Endothelial cell of umbilical vein (primary cell): ENCODE results near the gene RNF25. TPM values are rescaled to one million over a fixed set of nuclear protein-coding genes. Genes with fewer than 3 reads are reported as not detected.

Source experiments
- BruUV-seq: library from RNA; stranded (reverse); fragments of 400-500 nt; replicated peaks from 2 replicates; lab custom pipeline; 2021; lab: Mats Ljungman, UMichigan
- CTCF ChIA-PET: fragments of 300-600, 350-600 bp; sonication (Branson Sonifier 250); formaldehyde crosslinking; loops from one replicate; lab custom pipeline; 2021; ENCODE audit warnings: antibody characterized with exemption, inconsistent platforms; lab: Charles Lee
- POLR2A ChIA-PET: fragments of 300-600, 350-600 bp; sonication (Branson Sonifier 250); formaldehyde crosslinking; loops from one replicate; lab custom pipeline; 2021; ENCODE audit warnings: antibody characterized with exemption, inconsistent platforms; lab: Charles Lee
- DNase-seq: peaks from one replicate; pipeline ENCODE4 v3.0.0-alpha.2; 2011; ENCODE audit warnings: low read depth, low spot score
- FAIRE-seq: peaks from 2 replicates; lab custom pipeline; 2011; peaks lifted over from hg19 to GRCh38; lab: Jason Lieb, UNC
- H2AFZ ChIP-seq: 2 replicates; pipeline ENCODE4 v1.6.0; 2012; ENCODE audit warnings: low read depth, low read length, control low read depth, inconsistent platforms
- H3K27ac ChIP-seq: 2 replicates; pipeline ENCODE4 v1.5.1; 2011; ENCODE audit warnings: low read depth, mild to moderate bottlenecking, control low read depth, low read length, moderate library complexity; ENCODE audit not compliant: insufficient read depth
- H3K27me3 ChIP-seq, 2 experiments: 2 replicates each; pipeline versions ENCODE4 v1.6.0 to v1.6.1; 2011; ENCODE audit warnings: low read length in 2 of 2, mixed read lengths in 1 of 2; ENCODE audit not compliant: control insufficient read depth in 2 of 2, insufficient read depth in 2 of 2
- H3K36me3 ChIP-seq, 2 experiments: 2 replicates in 1 of 2; 3 replicates in 1 of 2; pipeline ENCODE4 v1.5.1; 2011; ENCODE audit warnings: low read length in 2 of 2, mild to moderate bottlenecking in 1 of 2, moderate library complexity in 1 of 2; ENCODE audit not compliant: control insufficient read depth in 2 of 2, insufficient read depth in 2 of 2; ENCODE audit errors: extremely low read depth in 1 of 2
- H3K4me1 ChIP-seq: 3 replicates; pipeline ENCODE4 v1.5.1; 2011; ENCODE audit warnings: mild to moderate bottlenecking, low read length; ENCODE audit not compliant: control insufficient read depth, insufficient read depth; ENCODE audit errors: extremely low read depth
- H3K4me2 ChIP-seq: 2 replicates; pipeline ENCODE4 v1.6.1; 2011; ENCODE audit warnings: low read length, control low read depth, mixed read lengths; ENCODE audit not compliant: insufficient read depth
- H3K4me3 ChIP-seq, 3 experiments: fragments of 200-600 bp in 1 of 3; sonication (generic), shearing (Covaris generic) in 1 of 3; replicated peaks in 1 of 3; 2 replicates each; pipeline ENCODE4 v1.5.1; 2011 to 2016; ENCODE audit warnings: control low read depth in 3 of 3, low read length in 3 of 3, mild to moderate bottlenecking in 2 of 3, inconsistent platforms in 1 of 3, low read depth in 1 of 3, moderate library complexity in 1 of 3; ENCODE audit not compliant: insufficient read depth in 1 of 3
- H3K79me2 ChIP-seq: 2 replicates; pipeline ENCODE4 v1.6.0; 2012; ENCODE audit warnings: low read length, inconsistent platforms; ENCODE audit not compliant: control insufficient read depth, insufficient read depth
- H3K9ac ChIP-seq: replicated peaks from 2 replicates; pipeline ENCODE3; 2011; ENCODE audit warnings: low read length, control low read depth; ENCODE audit not compliant: insufficient read depth; ENCODE audit errors: extremely low read depth
- H3K9me1 ChIP-seq: replicated peaks from 3 replicates; pipeline ENCODE4 v1.6.0; 2011; ENCODE audit warnings: mild to moderate bottlenecking, low read length; ENCODE audit not compliant: control insufficient read depth, insufficient read depth; ENCODE audit errors: extremely low read depth
- H3K9me3 ChIP-seq: replicated peaks from 2 replicates; pipeline ENCODE4 v1.5.1; 2012; ENCODE audit warnings: low read length, inconsistent platforms; ENCODE audit not compliant: control insufficient read depth, insufficient read depth
- H4K20me1 ChIP-seq: replicated peaks from 2 replicates; pipeline ENCODE3; 2011; ENCODE audit warnings: mild to moderate bottlenecking, low read length; ENCODE audit not compliant: control insufficient read depth, insufficient read depth; ENCODE audit errors: extremely low read depth
- EZH2 ChIP-seq: IDR thresholded peaks from 2 replicates; pipeline ENCODE4 v1.6.1; 2012; ENCODE audit warnings: borderline replicate concordance, low read depth, mild to moderate bottlenecking, moderate library complexity, low read length, inconsistent platforms; ENCODE audit not compliant: severe bottlenecking
- FOS ChIP-seq: IDR thresholded peaks from 2 replicates; pipeline ENCODE4 v1.6.1; 2011; ENCODE audit warnings: mild to moderate bottlenecking, low read length, moderate library complexity, borderline replicate concordance; ENCODE audit not compliant: insufficient read depth
- GATA2 ChIP-seq: IDR thresholded peaks from 2 replicates; pipeline ENCODE4 v1.7.0; 2011; ENCODE audit warnings: low read depth, mild to moderate bottlenecking, moderate library complexity, mixed read lengths, low read length; ENCODE audit not compliant: insufficient read length, insufficient read depth
- JUN ChIP-seq: IDR thresholded peaks from 2 replicates; pipeline ENCODE4 v1.6.1; 2011; ENCODE audit warnings: borderline replicate concordance, low read depth; ENCODE audit not compliant: insufficient read length, insufficient read depth
- MYC ChIP-seq: IDR thresholded peaks from one replicate; pipeline ENCODE4 v1.6.1; 2011; ENCODE audit warnings: mild to moderate bottlenecking, low read depth, low read length
- POLR2A ChIP-seq: IDR thresholded peaks from 2 replicates; pipeline ENCODE4 v1.6.1; 2012; ENCODE audit warnings: low read depth, mild to moderate bottlenecking, control low read depth, low read length
- dilution Hi-C: fragments of 300-500 bp; cut with MboI; formaldehyde crosslinking; loops from one replicate; pipeline ENCODE4 v1.15.0; 2019; ENCODE audit warnings: low sequenced_read_pairs; ENCODE audit not compliant: extremely low pct_ligation_motif_present
- intact Hi-C: fragments of 100-400 bp; cut with micrococcal nuclease; formaldehyde crosslinking; loops from one replicate; pipeline ENCODE4 v1.10.0; 2022
- polyA plus RNA-seq, 4 experiments: library from polyadenylated mRNA; depleted of rRNA in 3 of 4; stranded (reverse) in 3 of 4; unstranded in 1 of 4; fragments of >200 nt; gene quantifications; 2 replicates each; pipeline versions ENCODE4 v1.2.1 to v1.2.3, GENCODE V29; 2011 to 2012; ENCODE audit warnings: missing spikeins in 1 of 4
- total RNA-seq: library from RNA; stranded (reverse); gene quantifications from 2 replicates; pipeline ENCODE4 v1.2.3, GENCODE V29; 2021
- TF ChIP-seq, protein P1 (sequence below), 2 donors: IDR thresholded peaks; 1 replicate in 1 of 2; 2 replicates in 1 of 2; pipeline ENCODE4 v1.5.1; 2011; ENCODE audit warnings: low read length in 2 of 2, mild to moderate bottlenecking in 2 of 2, moderate library complexity in 2 of 2, control low read depth in 1 of 2, inconsistent platforms in 1 of 2, low read depth in 1 of 2; ENCODE audit not compliant: insufficient read depth in 1 of 2; ENCODE audit errors: extremely low read depth in 1 of 2

RNF25 gene
- total and polyA plus RNA-seq, 2 donors (not counting 3 experiments of a cell fraction or from before 2014, with no cell fraction given): 38.2 to 61.1 TPM

DNA sequence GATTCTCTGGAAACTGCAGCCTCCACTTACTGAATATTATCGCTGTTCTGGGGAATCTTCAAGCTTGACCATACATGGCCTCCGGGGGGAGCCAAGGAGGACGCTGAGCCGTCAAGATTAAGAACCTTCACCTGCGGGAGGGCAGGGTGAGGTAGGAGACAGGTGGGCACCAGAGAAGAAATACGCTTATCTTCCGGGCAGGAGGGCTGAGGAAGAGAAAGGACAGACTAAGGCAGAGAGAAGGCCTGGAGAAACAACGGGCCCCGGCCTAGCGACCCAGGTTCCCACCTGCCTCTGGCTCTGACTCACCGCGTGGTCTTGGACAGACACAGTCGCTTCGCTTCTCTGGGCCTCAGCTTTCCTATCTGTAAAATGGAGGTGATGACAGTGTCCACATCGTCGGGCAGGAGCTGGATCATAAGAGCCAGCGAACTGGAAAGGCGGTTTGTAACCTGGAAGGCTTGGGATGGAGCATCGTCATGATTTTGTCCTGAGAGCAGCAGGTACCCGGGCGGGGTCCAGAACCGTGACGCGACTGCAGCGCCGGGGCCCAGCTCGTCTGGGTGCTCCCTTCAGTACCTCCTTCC lies 13.0 kb downstream of the RNF25 start:
- Histone ChIP-seq H3K4me3 (peak overlapping the region; percentile 74 to 95 (median 87)), H3K4me2 (peak overlapping the region; percentile 77), H3K4me1 (peaks cover 9% of the 10 kb centered on the region), H3K9ac (peak overlapping the region; percentile 56), H3K27me3 (no peaks in the 10 kb centered on the region), H4K20me1 (no peaks in the 10 kb centered on the region), H3K36me3 (peaks cover 22 to 23% of the 10 kb centered on the region in 2 experiments), H3K79me2 (peaks cover 34% of the 10 kb centered on the region), H3K9me1 (no peaks in the 10 kb centered on the region), H3K9me3 (no peaks in the 10 kb centered on the region), H2AFZ (peak overlapping the region; percentile 43), H3K27ac (peak overlapping the region; percentile 24)
- DNase-seq (peak; percentile 67), FAIRE-seq (peak; percentile 89)
- CTCF ChIA-PET: interaction anchor here (0.8 to 4.8 kb wide), 18 partner anchors 8 to 194 kb away, joined by 3 to 99 read pairs (median 5); partner anchors contain the start of genes CYP27A1, PLCD4, RNF25 and STK36
- dilution Hi-C loops (no loop called here), intact Hi-C loops (loop anchor here (1.0 kb wide), 4 partner anchors 14 to 189 kb away; partner anchors contain the start of genes RNF25 and STK36)
- POLR2A ChIA-PET: interaction anchor here (0.7 to 2.0 kb wide), 5 partner anchors 13 to 337 kb away, joined by 3 to 5 read pairs (median 4); partner anchors contain the start of genes PLCD4, RNF25 and STK36
- TSS peak; percentile 28 for BruUV-seq
- TF ChIP-seq POLR2A: peak; percentile 5
- peak; percentile 22 for TF ChIP-seq FOS
- TF ChIP-seq EZH2: no peak
- TF ChIP-seq, protein P1, sequence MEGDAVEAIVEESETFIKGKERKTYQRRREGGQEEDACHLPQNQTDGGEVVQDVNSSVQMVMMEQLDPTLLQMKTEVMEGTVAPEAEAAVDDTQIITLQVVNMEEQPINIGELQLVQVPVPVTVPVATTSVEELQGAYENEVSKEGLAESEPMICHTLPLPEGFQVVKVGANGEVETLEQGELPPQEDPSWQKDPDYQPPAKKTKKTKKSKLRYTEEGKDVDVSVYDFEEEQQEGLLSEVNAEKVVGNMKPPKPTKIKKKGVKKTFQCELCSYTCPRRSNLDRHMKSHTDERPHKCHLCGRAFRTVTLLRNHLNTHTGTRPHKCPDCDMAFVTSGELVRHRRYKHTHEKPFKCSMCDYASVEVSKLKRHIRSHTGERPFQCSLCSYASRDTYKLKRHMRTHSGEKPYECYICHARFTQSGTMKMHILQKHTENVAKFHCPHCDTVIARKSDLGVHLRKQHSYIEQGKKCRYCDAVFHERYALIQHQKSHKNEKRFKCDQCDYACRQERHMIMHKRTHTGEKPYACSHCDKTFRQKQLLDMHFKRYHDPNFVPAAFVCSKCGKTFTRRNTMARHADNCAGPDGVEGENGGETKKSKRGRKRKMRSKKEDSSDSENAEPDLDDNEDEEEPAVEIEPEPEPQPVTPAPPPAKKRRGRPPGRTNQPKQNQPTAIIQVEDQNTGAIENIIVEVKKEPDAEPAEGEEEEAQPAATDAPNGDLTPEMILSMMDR (IDR thresholded peaks at IDR 0.05; ENCODE audit: extremely low read depth in 1 of 2, insufficient read depth in 1 of 2, low read depth in 1 of 2, low read length in 2 of 2): peak; percentile 47 to 60

DNA sequence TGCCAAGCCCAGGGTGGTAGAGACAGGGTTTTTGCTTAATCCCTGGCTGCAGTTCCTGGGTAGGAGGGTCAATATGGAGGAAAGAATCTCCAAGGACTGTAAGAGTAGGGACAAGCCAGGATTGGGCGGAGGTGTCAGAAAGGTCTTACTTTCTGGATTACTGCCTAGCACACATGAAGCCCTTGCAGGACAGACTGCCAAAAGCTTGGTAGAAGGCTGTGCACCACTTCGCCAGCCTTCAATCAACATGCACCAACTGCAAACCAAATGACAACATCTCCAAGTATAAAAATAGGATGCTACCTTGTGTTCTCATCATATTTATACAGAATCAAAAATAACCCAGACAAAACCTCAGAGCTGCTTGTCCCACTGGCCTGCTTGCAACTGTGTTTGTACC lies 16.1 kb downstream of the RNF25 start:
- Histone ChIP-seq H3K9ac (no peak overlapping the region), H3K27me3 (no peaks in the 10 kb centered on the region), H3K9me3 (no peaks in the 10 kb centered on the region), H3K4me1 (peaks cover 9% of the 10 kb centered on the region), H2AFZ (no peak overlapping the region), H3K9me1 (no peaks in the 10 kb centered on the region), H3K4me2 (no peak overlapping the region), H4K20me1 (no peaks in the 10 kb centered on the region), H3K79me2 (peaks cover 34% of the 10 kb centered on the region), H3K4me3 (no peak overlapping the region), H3K27ac (no peak overlapping the region), H3K36me3 (peaks cover 13% of the 10 kb centered on the region in 2 experiments)
- dilution Hi-C loops: no loop called here
- CTCF ChIA-PET: no interaction called here
- intact Hi-C loops: no loop called here
- FAIRE-seq (no peak), DNase-seq (no peak)
- BruUV-seq: no TSS peak
- no peak for TF ChIP-seq GATA2
- no peak for TF ChIP-seq EZH2
- no peak for TF ChIP-seq FOS
- TF ChIP-seq JUN: no peak
- no peak for TF ChIP-seq MYC
- POLR2A ChIA-PET: no interaction called here
